Activated CD4-positive, alpha-beta T cell treated with anti-CD3 and anti-CD28 coated beads for 1 hour (primary cell): ENCODE measurements around the gene ALDH1L2.

Experiments used
- DNase-seq: peaks from one replicate; pipeline ENCODE4 v3.0.0-alpha.2; 2020

The ALDH1L2 gene

GRCh38 chr12:105083031-105083430 lies 1.2 kb downstream of the ALDH1L2 start:
- DNase-seq = no peak

GRCh38 chr12:105078712-105079570 lies 5.3 kb downstream of the ALDH1L2 start:
- no peak for DNase-seq

- no peak for DNase-seq
These were observed 6.8 kb downstream of the ALDH1L2 start for GRCh38 chr12:105077435-105077834.

- no peak for DNase-seq
These were observed 7.3 kb downstream of the ALDH1L2 start for GRCh38 chr12:105076913-105077312.

DNA sequence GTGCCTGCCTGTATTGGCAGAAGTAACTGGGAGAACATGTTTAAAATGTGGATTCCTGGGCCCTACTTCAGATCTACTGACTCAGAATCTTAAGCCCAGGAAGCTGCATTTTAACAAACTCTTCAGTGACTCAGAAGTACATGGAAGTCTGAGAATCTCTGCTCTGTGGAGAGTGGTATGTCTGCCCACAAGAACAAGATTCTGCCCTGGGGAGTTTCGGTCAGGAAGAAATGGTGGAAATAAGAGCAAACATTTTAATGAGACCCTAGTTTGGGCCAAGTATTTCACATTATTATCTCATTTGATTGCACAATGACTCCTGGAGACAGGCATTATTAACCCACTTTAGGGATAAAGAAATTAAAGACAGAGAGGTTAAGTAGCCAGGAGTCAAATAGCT lies 8.2 kb downstream of the ALDH1L2 start:
- DNase-seq = no peak

GRCh38 chr12:105072888-105073488 lies 11.3 kb downstream of the ALDH1L2 start:
- DNase-seq = no peak

DNA sequence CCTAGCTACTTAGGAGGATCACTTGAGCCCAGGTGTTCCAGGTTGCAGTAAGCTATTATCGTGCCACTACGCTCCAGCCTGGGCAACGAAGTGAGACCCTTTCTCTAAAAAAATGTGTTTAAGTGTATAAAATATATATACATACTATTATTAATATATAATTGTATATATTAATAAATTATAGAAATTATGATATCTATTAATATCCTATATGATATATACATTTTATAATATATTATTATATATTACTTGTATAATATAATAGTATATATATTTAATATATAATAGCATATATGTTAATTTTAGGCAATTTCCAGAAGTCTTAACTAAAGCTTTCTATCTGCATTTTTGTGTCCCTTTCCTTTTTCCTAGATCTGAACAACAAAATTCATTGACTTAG lies 12.3 kb downstream of the ALDH1L2 start:
- DNase-seq = no peak

GRCh38 chr12:105069936-105070702 lies 14.1 kb downstream of the ALDH1L2 start:
- DNase-seq = no peak

DNA sequence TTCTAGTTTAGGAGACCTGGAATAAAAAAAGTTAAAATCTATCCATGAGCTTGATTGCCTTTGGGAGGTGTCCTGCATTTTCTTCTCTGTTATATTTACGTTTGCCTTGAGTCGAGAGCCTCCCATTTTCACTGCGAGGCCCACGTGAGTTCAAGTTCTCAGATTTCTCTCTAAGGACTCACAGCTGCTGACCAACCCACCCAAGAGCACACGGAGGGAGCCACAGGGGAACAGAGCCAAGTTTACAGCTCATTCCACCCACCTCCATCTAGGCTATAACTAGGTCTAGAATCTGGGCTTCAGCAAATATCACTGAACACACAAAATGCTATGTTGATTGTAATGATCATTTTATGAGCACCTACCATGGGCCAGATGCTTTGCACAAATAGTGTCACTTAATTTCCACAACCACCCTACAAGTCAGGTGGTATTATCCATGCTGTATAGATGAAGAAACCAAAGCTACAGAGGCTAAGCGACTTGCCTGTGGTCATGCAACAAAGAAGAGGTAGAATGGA lies 16.7 kb downstream of the ALDH1L2 start:
- no peak for DNase-seq

DNA sequence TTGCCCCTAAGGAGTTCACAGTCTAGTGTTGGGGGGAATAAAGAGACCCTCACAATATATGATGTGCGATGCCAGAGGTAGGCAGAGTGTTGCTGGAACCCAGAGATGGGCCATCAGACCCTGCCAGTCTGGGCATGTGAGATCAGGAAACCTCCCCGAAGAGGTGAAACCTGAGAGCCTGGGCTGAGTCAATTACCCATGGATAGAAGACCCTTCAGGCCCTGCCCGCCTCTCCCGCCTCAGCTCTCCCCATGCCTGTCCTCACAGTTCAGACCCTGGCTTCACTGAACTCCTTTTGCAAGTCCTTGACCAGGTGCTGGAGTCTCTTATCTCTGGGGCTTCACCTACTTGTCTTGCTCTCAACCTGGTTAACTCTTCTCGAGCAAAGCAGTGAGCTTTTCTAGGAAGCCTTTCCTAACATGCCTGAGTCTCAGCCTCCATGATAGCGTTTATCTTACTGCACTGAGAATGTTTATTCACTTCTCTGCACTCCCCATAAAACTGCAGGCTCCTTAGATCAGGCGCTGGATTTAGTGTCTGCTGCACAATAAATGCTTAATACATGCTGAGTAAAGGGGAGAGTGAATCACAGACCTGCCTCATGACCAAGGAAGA lies 19.6 kb downstream of the ALDH1L2 start:
- DNase-seq = no peak

DNA sequence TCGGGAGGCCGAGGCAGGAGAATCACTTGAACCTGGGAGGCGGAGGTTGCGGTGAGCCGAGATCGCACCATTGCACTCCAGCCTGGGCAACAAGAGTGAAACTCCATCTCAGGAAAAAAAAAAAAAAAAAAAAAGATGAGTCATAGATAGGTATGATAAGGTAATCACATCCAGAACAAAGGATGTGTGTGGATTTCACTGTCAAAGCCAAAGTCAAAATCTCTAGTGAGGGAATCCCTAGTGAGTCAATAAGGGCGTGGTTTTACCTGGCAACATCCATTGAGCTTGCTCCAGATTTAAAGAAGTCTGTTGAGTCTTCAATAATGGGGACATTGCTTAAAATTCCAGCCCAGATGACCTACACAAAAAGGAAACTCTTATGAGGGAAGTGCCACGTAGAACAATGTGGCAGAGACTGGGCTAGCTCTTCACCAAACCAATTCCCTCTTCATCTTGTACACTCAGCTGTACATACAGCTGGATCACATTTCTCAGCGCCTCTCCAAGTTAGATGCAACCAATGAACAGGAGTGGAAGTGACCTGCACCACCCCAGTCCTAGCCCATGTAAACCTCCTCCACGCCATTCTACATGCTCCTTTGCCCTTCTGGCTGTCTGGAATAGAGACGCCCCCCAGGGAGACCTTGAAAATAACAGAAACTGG lies 23.4 kb downstream of the ALDH1L2 start:
- DNase-seq = no peak

- DNase-seq = no peak
These were observed 27.1 kb downstream of the ALDH1L2 start for GRCh38 chr12:105057174-105057573.

- peak; percentile 62 for DNase-seq
These were observed 31.1 kb downstream of the ALDH1L2 start for GRCh38 chr12:105053116-105053572.

DNA sequence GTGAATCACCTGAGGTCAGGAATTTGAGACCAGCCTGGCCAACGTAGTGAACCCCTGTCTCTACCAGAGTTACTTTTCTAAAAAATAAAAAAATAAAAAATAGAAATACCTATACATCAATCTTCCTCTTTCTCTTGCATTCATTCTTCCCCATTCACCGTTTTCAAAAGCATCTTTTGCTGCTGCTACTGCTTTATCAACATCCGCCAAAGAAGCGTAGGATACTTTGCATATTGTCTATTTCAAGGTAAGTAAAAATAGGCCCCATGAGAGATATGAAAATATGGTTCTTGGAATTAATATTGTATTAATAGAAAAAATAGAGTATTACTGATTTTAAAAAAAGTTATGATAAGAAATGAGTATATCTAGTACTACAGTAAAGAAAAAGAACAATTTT lies 32.3 kb downstream of the ALDH1L2 start:
- no peak for DNase-seq

- DNase-seq = no peak
These were observed 35.9 kb downstream of the ALDH1L2 start for GRCh38 chr12:105048315-105048714.

- DNase-seq = no peak
These were observed 37.0 kb downstream of the ALDH1L2 start for GRCh38 chr12:105047308-105047707.

GRCh38 chr12:105041186-105041585 lies 43.1 kb downstream of the ALDH1L2 start:
- no peak for DNase-seq

DNA sequence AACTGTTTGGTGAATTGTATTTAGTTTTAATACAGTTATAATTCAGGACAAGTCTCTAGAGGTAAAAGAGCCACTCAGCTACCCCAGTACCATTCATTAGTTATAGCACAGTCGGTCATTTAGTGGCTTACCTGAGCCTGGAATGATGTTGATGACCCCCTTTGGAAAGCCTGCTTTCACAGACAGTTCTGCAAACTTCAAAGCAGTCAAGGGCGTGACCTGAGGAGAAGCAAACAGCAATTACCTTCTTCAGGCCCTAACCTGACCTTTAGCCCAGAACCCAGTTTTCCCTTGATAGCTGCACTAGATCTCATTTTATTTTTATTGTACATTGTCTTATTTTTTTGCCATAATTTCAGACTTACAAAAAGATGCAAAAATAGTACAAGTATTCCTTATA lies 43.8 kb downstream of the ALDH1L2 start:
- DNase-seq = no peak

DNA sequence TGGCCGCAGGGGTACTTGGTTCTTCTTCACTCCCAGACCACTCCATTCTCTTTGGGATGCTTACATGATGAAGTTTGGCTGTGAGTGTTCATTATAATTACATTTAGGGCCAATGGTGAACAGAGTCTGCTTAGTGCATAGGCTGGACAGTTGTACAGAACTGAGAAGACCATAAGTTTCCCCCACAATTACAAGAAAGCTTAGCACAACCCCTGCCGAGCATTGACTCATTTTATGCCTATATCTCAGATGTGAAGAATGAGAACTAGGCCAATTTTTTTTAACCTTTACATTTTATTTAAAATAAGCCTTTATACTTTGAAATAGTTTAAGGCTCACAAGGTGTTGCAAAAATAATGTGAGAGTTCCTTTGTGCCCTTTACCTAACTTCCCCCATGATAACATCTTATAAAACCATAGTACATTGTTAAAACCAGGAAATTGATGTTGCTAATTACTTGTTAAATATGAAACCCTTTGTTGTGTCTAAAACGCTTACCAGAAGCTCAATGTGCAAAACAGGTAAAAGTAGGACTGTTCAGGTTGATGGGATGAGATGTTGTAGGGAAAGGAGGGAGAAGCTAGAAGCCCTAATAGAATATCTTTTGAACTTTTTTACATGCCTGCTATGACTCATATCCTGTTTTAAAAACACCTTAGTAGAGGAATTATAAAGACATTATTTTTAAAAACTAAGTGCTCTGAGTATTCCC lies 47.2 kb downstream of the ALDH1L2 start:
- no peak for DNase-seq

GRCh38 chr12:105033851-105034250 lies 50.4 kb downstream of the ALDH1L2 start:
- no peak for DNase-seq

DNA sequence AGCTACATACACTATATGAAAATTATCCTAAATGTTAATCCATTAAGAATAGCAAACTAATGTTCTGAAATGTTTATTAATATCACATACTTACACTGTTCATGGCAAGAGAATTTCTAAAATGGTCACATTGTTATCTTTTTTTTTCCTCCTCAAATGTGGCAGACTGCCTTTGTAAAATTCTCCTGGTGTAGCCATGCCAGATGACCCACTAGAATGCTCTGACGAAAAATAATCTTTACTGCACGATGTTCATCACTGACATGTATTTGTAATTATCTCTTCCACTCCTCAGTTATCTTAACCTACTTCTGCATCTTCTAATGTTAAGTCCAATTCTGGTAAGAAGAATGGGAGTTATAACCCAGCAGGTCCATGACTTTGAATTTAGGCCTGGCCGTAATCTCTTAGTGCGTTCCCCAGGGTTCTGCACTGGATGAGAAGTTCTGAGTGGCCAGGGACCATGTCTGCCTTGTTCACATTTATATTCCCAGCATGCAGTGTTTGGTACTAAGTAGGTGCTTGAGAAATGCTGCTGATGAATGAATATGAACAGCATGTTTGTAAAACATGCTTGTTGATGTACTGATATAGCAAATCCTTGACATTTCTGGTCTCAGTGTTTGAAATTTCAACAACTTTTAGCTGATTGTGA lies 51.4 kb downstream of the ALDH1L2 start:
- no peak for DNase-seq
